Muscle of arm (tissue), 14 donors: ENCODE results near the gene SVEP1. TPM values are rescaled to one million over a fixed set of nuclear protein-coding genes. Genes with fewer than 3 reads are reported as not detected.
A peak's percentile ranks its signal among the peaks of the same experiment; 100 is the strongest.
"Not testable (repeated sequence)": the region's sequence is repeated elsewhere in the genome, so short reads cannot be mapped to it uniquely, and the experiment has no call there.

ENCODE experiments used
- DNase-seq: peaks from one replicate; pipeline ENCODE4 v3.0.0-alpha.2; 2013
- long read RNA-seq, 11 donors: transcript quantifications; one replicate each; lab custom pipeline, GENCODE V29; 2026
- polyA plus RNA-seq, 12 donors: library from polyadenylated mRNA; unstranded; fragments of 120-200 nt; gene quantifications; one replicate each; pipeline ENCODE4 v1.2.1, GENCODE V29; 2013; ENCODE audit not compliant: insufficient read length in 12 of 12

The SVEP1 gene
- polyA plus RNA-seq = 10 to 100 TPM in 11 of 12 donors, not detected in 1; 15.1 to 40.3 (median 23.7) TPM
- long read RNA-seq, donor 1 = 0 reads
- long read RNA-seq, donor 2, full-length matches to known transcripts = 2 of 17 reads
- long read RNA-seq, donor 2, partial matches to known transcripts = 15 of 17 reads
- long read RNA-seq, donor 2, other reads (novel, unspliced or antisense) = 0 of 17 reads
- long read RNA-seq, donor 3, partial matches to known transcripts = 12 of 12 reads
- long read RNA-seq, donor 3, other reads (novel, unspliced or antisense) = 0 of 12 reads
- long read RNA-seq, donor 4, partial matches to known transcripts = 0 of 1 reads
- long read RNA-seq, donor 4, other reads (novel, unspliced or antisense) = 0 of 1 reads
- long read RNA-seq, donor 5 = 0 reads
- long read RNA-seq, donor 6 = 0 reads
- long read RNA-seq, donor 7, partial matches to known transcripts = 12 of 12 reads
- long read RNA-seq, donor 7, other reads (novel, unspliced or antisense) = 0 of 12 reads
- long read RNA-seq, donor 8, partial matches to known transcripts = 20 of 20 reads
- long read RNA-seq, donor 8, other reads (novel, unspliced or antisense) = 0 of 20 reads
- long read RNA-seq, donor 9, partial matches to known transcripts = 5 of 5 reads
- long read RNA-seq, donor 9, other reads (novel, unspliced or antisense) = 0 of 5 reads
- long read RNA-seq, donor 10, full-length matches to known transcripts = 2 of 2 reads
- long read RNA-seq, donor 10, partial matches to known transcripts = 0 of 2 reads
- long read RNA-seq, donor 10, other reads (novel, unspliced or antisense) = 0 of 2 reads
- long read RNA-seq, donor 11, full-length matches to known transcripts = 1 of 31 reads
- long read RNA-seq, donor 11, partial matches to known transcripts = 30 of 31 reads
- long read RNA-seq, donor 11, other reads (novel, unspliced or antisense) = 0 of 31 reads

- DNase-seq = peak; percentile 75
Observed at GRCh38 chr9:110579034-110579861, at the start of gene SVEP1. Gene SVEP1 (minus strand): TSS chr9:110579741. CDS start chr9:110579543, 198 bp downstream.

- no peak for DNase-seq
Observed at GRCh38 chr9:110626101-110626829, 46.7 kb upstream of the SVEP1 start.

GRCh38 chr9:110623462-110624025 is 44.0 kb upstream of the SVEP1 start:
- DNase-seq = peak; percentile 79

GRCh38 chr9:110622368-110622767 is 42.8 kb upstream of the SVEP1 start:
- DNase-seq = no peak

GRCh38 chr9:110620726-110621125 is 41.2 kb upstream of the SVEP1 start:
- peak; percentile 83 for DNase-seq

- DNase-seq = no peak
Observed at GRCh38 chr9:110619831-110620230, 40.3 kb upstream of the SVEP1 start.

GRCh38 chr9:110615498-110615897 is 36.0 kb upstream of the SVEP1 start:
- no peak for DNase-seq

GRCh38 chr9:110614576-110614975 is 35.0 kb upstream of the SVEP1 start:
- not testable (repeated sequence) for DNase-seq

- DNase-seq = no peak
Observed at GRCh38 chr9:110606179-110606790, 26.7 kb upstream of the SVEP1 start.

- no peak for DNase-seq
Observed at GRCh38 chr9:110605565-110605964, 26.0 kb upstream of the SVEP1 start.

- no peak for DNase-seq
Observed at GRCh38 chr9:110604171-110604601, 24.6 kb upstream of the SVEP1 start.

GRCh38 chr9:110602281-110602680 is 22.7 kb upstream of the SVEP1 start:
- no peak for DNase-seq

GRCh38 chr9:110601098-110601497 is 21.6 kb upstream of the SVEP1 start:
- DNase-seq = no peak

- no peak for DNase-seq
Observed at GRCh38 chr9:110599468-110599867, 19.9 kb upstream of the SVEP1 start.

- no peak for DNase-seq
Observed at GRCh38 chr9:110592044-110592830, 12.7 kb upstream of the SVEP1 start.

- no peak for DNase-seq
Observed at GRCh38 chr9:110591526-110591925, 12.0 kb upstream of the SVEP1 start.

GRCh38 chr9:110590816-110591215 is 11.3 kb upstream of the SVEP1 start:
- DNase-seq = no peak

- no peak for DNase-seq
Observed at GRCh38 chr9:110588296-110588695, 8.8 kb upstream of the SVEP1 start.

GRCh38 chr9:110583237-110583636 is 3.7 kb upstream of the SVEP1 start:
- DNase-seq = peak; percentile 36
